NCI-H345 treated with DMSO at 0.1 percent for 48 hours (cell line): ENCODE results near the gene SLC27A3.

Experiments
- DNase-seq: peaks from one replicate; lab custom pipeline; 2025; ENCODE audit not compliant: unreplicated experiment; lab: John Stamatoyannopoulos, UW

Gene SLC27A3

DNA sequence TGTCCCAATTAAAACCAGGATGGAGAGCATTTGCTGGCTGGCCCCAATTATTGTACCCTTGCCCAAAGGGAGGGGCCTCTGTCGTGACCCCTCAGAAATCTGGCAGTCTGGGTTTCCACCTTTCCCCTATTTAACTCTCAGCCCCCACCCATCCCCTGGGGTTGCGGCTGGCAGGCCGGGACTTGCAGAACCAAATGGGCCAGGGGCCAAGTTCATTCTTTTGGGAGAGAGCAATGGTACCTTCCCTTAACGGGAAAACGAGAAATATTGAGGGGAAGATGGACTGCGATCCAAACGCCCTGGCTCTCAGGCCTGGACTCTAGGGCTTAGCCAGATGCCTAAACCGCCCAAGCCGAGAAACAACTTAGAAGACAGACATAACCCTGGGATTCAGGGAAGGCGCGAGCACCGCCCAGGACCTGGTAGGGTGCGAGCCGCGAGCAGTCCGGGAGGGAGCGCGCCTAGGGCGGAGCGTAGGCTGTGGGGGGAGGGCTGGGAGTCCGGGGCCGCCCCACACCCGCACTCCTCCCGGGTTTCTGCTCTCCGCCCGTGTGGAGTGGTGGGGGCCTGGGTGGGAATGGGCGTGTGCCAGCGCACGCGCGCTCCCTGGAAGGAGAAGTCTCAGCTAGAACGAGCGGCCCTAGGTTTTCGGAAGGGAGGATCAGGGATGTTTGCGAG, at the start of gene SLC27A3:
SLC27A3 (plus strand) TSS at position 628 of the 678 bp plus-strand sequence. CDS start 91 bp downstream, outside the sequence.
- DNase-seq, result peak; percentile 92

DNA sequence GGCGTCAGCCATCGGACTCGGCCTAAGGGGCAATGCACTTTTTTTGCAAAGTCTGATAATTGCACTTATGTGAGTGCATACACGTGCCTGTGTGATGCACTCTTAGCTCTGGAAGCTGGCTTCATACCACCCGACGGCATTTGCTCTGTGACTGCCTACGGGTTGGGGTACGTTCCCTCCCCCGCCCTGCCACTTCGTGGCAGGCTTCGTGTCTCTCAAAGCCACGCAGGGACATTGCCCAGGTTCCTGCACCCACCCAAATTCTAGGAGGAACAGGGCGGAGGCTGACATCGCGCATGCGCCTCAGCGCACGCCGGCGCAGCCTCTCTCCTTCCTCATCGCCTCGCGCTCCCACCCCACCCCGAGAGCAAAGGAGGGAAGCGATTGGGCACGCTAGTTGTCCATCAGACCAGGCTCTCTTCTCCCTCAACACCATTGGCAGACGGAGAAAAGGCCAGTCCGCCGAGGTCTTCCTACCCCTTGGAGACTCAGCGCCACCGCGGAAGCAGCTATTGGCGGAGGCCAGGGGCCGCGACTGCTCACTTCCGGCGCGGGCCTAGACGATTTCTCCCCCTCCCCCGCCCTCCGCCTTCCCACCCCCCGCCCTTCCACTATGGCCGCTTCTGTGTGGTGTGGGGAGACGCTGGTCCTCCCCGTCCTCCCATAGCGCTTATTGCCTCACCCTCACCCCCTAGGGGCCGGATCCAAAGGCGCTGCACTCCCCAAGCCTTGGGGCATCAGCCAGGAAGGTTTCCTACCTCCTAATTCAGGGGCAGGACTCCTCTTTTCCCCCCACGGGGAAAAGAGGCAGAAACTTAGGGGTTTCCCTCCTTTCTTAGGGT, 47.5 kb upstream of the SLC27A3 start, which contains the start of gene INTS3:
INTS3 (plus strand) TSS at position 588 of the 842 bp plus-strand sequence. CDS start 585 bp downstream, outside the sequence.
- peak; percentile 100 for DNase-seq

GRCh38 chr1:153728305-153729066, 46.7 kb upstream of the SLC27A3 start:
- DNase-seq, result peak; percentile 56

GRCh38 chr1:153730468-153730988, 44.7 kb upstream of the SLC27A3 start:
- DNase-seq, result no peak

- DNase-seq, result peak; percentile 68
These were observed 41.2 kb upstream of the SLC27A3 start for GRCh38 chr1:153733970-153734369.

GRCh38 chr1:153734396-153735089, 40.7 kb upstream of the SLC27A3 start:
- no peak for DNase-seq

DNA sequence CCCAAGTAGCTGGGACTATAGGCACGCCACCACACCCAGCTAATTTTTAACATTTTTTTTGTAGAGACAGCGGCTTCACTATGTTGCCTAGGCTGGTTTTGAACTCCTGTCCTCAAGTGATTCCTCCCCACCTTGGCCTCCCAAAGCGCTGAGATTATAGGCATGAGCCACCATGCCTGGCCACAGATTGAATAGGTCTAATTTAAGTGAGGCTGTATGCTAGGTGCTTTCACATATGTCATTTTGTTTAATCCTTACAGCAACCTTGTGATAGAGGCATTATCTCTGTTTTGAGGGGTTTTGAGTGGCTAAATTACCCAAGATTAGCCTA, 40.2 kb upstream of the SLC27A3 start:
- DNase-seq, result no peak

GRCh38 chr1:153741986-153742385, 33.2 kb upstream of the SLC27A3 start:
- DNase-seq, result no peak

DNA sequence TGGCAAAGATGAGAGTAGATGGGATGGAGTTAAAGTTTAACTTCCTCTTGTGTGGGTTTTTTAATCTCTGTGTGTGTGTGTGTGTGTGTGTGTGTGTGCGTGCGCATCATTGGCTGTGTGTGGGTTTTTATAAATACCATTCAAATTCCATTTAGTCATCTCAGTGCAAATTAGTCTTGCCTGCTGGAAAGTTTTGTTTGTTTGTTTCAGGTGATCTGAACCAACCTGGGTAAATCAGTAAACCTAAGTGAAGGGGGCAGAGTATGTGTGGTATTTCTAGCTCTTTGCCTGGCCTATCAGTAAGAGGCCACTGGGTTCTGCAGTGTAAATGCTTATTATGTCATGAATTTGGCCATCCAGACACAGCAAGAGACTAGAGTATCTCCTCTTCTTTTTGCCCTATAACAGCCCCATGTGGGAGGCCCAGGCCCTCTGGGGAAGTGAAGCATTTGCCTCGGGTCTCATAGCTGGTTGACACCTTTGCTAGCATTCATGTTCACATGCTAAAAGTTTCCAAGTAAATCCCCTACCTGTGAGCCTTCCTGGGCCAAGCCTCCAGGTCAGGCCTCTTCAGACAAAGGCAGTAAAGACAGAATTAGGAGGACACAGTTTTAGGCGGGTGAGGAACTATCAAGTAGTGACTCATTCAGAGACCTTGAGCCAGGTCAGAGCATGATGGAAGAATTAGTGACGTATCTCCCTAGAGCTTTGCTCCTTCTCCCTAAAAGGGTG, 32.6 kb upstream of the SLC27A3 start:
- no peak for DNase-seq

DNA sequence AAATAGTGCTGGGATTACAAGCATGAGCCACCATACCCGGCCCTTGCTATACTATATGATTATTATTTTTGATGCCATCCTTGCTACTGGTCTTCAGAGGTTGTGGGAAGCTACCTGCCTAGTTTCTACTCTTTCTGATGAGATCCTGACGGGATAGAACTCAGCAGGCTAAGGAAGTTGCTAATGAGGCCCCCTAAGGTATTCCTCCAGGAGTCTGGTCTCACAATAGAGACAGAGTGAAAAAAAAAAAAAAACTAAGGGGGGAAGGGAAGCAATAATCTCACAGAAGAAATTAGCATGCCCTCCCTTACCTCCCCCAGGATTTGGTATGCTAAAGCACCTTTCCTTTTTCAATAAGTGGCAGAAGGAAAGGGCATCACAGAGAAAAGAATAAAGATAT, 29.8 kb upstream of the SLC27A3 start:
- no peak for DNase-seq

GRCh38 chr1:153746174-153746573, 29.0 kb upstream of the SLC27A3 start:
- DNase-seq, result no peak

GRCh38 chr1:153748903-153749302, 26.3 kb upstream of the SLC27A3 start:
- no peak for DNase-seq

DNA sequence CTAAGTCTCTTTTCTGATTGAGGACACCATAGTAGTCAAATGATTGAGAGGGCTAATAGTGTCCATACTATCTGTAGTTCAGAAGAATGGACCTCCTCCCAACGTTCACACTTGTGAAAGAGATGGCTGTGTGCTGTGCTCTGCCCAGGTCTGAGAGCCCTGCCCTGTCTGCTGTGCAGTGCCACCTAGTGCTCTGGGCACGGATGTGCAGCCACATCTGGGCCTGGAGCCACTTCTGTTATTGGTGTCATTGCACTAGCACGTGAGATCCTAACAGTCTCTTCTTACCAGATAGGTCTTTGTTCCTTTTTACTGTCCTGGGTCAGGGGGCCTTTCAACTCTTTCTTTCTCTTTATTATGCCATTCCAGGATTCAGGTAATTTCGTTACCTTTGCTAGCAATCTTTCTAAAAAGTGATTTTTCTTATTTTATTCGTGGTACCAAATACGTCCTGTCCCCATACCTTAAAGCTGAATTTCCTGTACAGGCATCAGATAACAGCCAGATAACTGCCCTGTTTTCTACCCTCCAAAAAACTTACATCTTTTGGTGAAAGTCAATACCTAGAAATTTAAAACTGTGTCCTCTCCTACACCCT, 25.7 kb upstream of the SLC27A3 start:
- peak; percentile 83 for DNase-seq

DNA sequence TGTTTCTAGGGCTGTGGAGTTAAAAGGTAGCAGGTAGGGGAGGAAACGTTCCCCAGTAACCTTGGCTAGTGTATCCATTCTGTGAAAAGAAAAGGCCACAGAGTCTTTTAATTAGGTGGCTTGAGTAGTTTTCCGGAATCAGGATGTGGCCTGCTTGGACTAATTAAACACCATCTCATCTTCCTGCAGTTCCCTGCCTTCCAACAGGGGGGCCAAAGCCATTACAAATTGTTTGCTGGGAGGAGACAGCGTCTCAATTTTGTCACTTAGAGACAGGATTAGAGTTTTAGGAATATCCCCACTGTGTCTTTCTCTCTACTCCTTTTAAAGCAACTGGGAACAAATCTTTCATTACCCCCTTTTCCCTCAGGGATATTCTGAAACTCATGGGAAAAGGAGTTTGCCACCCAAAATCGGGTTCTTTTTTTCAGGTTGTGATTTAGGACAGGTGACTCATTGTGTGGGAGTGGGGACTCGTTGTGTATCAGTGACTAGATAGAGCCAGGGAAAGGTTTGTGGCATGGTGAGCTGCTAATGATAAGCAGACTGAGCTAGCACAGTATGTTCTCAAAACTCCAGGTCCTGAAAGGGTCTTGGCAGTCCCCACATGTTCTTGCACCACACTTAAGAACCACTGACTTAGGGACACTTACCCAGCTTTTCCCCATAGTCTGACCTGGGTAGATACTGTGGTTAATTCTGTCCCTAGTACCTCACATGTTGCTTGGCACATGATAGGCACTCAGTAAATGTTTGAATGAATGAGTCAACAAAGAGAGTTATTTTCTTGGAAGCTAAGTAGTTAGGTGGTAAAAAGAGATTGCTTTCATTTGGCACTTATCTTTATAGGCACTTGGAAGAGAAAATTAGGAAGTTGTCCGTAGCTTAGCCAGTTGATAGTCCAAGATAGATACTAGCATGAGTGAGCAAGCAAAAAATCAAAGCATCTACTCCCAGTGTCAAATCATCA, 24.9 kb upstream of the SLC27A3 start:
- no peak for DNase-seq

GRCh38 chr1:153752072-153752471, 23.1 kb upstream of the SLC27A3 start:
- DNase-seq, result no peak

- no peak for DNase-seq
These were observed 22.5 kb upstream of the SLC27A3 start for GRCh38 chr1:153752571-153753195.

DNA sequence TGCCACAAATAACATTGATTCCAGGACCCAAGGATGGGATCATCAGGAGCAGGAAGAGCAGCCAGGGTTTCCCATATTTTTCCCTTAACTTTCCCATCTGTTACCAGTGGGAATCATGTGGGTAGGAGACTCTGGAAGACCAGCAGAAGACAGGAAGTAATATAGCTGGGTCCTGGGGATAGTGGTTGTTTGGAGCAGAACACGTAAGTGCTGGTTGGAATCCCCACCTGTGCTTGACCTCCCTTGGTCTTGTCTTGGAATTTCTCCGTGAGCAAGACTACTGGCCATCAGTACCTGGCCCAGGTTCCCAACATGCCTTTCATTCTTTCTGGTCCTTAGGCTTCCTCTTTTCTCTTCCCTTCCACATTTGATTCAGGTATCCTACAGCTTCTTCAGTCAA, 20.9 kb upstream of the SLC27A3 start:
- no peak for DNase-seq

- no peak for DNase-seq
These were observed 14.8 kb upstream of the SLC27A3 start for GRCh38 chr1:153760440-153760839.
